MM.1S (cell line): ENCODE results near the gene IL1RAPL1.

Source experiments
- DNase-seq: peaks from one replicate; pipeline ENCODE4 v3.0.0-alpha.2; 2015
- H2AFZ ChIP-seq: fragments of 300-600 bp; sonication (generic); 2 replicates; pipeline ENCODE4 v1.6.0; 2016; ENCODE audit warnings: antibody characterized with exemption, low read length
- H3F3A ChIP-seq: fragments of 300-600 bp; sonication (generic); 2 replicates; pipeline ENCODE4 v1.6.1; 2016; ENCODE audit warnings: mild to moderate bottlenecking, antibody characterized with exemption, low read length, moderate library complexity, mixed read lengths; ENCODE audit not compliant: insufficient read depth
- H3K27ac ChIP-seq: fragments of 300-600 bp; sonication (generic); 2 replicates; pipeline ENCODE4 v1.5.1; 2016; ENCODE audit warnings: mild to moderate bottlenecking, low read length
- H3K27me3 ChIP-seq: fragments of 300-600 bp; sonication (generic); replicated peaks from 2 replicates; pipeline ENCODE4 v1.6.0; 2016; ENCODE audit warnings: low read length; ENCODE audit not compliant: insufficient read depth
- H3K36me3 ChIP-seq: fragments of 300-600 bp; sonication (generic); replicated peaks from 2 replicates; pipeline ENCODE4 v1.6.1; 2016; ENCODE audit warnings: mild to moderate bottlenecking, low read length, mixed read lengths; ENCODE audit not compliant: insufficient read depth
- H3K4me1 ChIP-seq: fragments of 300-600 bp; sonication (generic); 2 replicates; pipeline ENCODE4 v1.6.1; 2016; ENCODE audit warnings: low read length, mixed read lengths
- H3K4me2 ChIP-seq: fragments of 300-600 bp; sonication (generic); 2 replicates; pipeline ENCODE4 v1.6.0; 2016; ENCODE audit warnings: low read depth, low read length
- H3K4me3 ChIP-seq: fragments of 300-600 bp; sonication (generic); 2 replicates; pipeline ENCODE4 v1.5.1; 2016; ENCODE audit warnings: low read length, mixed read lengths
- H3K79me2 ChIP-seq: fragments of 300-600 bp; sonication (generic); 2 replicates; pipeline ENCODE4 v1.6.1; 2016; ENCODE audit warnings: mixed run types, low read length, mixed read lengths
- H3K9ac ChIP-seq: fragments of 300-600 bp; sonication (generic); 2 replicates; pipeline ENCODE4 v1.6.1; 2016; ENCODE audit warnings: low read length, mixed read lengths
- H3K9me2 ChIP-seq: fragments of 300-600 bp; sonication (generic); replicated peaks from 2 replicates; pipeline ENCODE4 v1.6.1; 2016; ENCODE audit warnings: mild to moderate bottlenecking, low read length, mixed read lengths; ENCODE audit not compliant: insufficient read depth
- H3K9me3 ChIP-seq: fragments of 300-600 bp; sonication (generic); replicated peaks from 2 replicates; pipeline ENCODE4 v1.6.1; 2016; ENCODE audit warnings: mild to moderate bottlenecking, low read length, mixed read lengths; ENCODE audit not compliant: insufficient read depth
- H4K20me1 ChIP-seq: fragments of 300-600 bp; sonication (generic); 2 replicates; pipeline ENCODE4 v1.6.1; 2016; ENCODE audit warnings: mild to moderate bottlenecking, low read length, moderate library complexity, mixed read lengths; ENCODE audit not compliant: insufficient read depth
- EZH2 ChIP-seq: fragments of 300-600 bp; sonication (generic); optimal IDR thresholded peaks from 2 replicates; pipeline ENCODE3; 2017; ENCODE audit warnings: low read depth, mild to moderate bottlenecking, antibody characterized with exemption, low read length, mixed read lengths
- EZH2phosphoT487 ChIP-seq: fragments of 300-600 bp; sonication (generic); IDR thresholded peaks from 2 replicates; pipeline ENCODE4 v1.6.1; 2018; ENCODE audit warnings: antibody characterized with exemption, low read length
- TF ChIP-seq, protein P1 (sequence below): fragments of 300-600 bp; sonication (generic); IDR thresholded peaks from 2 replicates; pipeline ENCODE4 v1.5.1; 2016; ENCODE audit warnings: antibody characterized with exemption, low read length, mixed read lengths

Gene IL1RAPL1

DNA sequence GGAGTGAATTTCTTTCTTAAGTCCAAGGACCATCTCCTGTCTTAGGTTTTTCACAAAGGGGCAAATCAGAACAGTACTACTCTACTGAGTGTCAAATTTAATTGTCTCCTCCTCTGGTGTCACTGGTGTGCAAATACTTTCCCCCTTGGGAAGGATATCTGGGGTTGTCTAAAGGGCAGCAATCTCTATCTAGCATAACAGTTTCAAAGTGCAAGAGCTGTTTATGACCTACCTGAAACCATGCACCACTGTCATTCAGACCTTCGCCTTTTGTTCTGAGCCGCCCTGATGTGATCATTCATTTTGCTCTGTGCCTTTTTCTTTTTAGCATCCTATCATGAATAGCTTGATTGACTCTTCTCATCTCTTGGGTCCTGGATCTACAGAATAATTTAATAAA lies 39.3 kb downstream of the IL1RAPL1 start:
- Histone ChIP-seq H3K9ac (no peak overlapping the region), H3K27ac (no peak overlapping the region), H3K4me3 (no peak overlapping the region), H3K27me3 (no peaks in the 10 kb centered on the region), H4K20me1 (no peaks in the 10 kb centered on the region), H3K36me3 (no peaks in the 10 kb centered on the region), H2AFZ (no peak overlapping the region), H3K4me1 (no peaks in the 10 kb centered on the region), H3K9me3 (no peaks in the 10 kb centered on the region), H3F3A (no peaks in the 10 kb centered on the region), H3K79me2 (no peaks in the 10 kb centered on the region), H3K4me2 (no peak overlapping the region), H3K9me2 (no peaks in the 10 kb centered on the region)
- DNase-seq: no peak
- TF ChIP-seq, protein P1, sequence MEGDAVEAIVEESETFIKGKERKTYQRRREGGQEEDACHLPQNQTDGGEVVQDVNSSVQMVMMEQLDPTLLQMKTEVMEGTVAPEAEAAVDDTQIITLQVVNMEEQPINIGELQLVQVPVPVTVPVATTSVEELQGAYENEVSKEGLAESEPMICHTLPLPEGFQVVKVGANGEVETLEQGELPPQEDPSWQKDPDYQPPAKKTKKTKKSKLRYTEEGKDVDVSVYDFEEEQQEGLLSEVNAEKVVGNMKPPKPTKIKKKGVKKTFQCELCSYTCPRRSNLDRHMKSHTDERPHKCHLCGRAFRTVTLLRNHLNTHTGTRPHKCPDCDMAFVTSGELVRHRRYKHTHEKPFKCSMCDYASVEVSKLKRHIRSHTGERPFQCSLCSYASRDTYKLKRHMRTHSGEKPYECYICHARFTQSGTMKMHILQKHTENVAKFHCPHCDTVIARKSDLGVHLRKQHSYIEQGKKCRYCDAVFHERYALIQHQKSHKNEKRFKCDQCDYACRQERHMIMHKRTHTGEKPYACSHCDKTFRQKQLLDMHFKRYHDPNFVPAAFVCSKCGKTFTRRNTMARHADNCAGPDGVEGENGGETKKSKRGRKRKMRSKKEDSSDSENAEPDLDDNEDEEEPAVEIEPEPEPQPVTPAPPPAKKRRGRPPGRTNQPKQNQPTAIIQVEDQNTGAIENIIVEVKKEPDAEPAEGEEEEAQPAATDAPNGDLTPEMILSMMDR: no peak
- TF ChIP-seq EZH2phosphoT487 (no peak), EZH2 (no peak)

- no peak for DNase-seq
- TF ChIP-seq EZH2 (no peak), EZH2phosphoT487 (no peak)
- TF ChIP-seq, protein P1: no peak
- Histone ChIP-seq H3F3A (no peaks in the 10 kb centered on the region), H3K9ac (no peak overlapping the region), H3K27ac (no peak overlapping the region), H3K9me3 (no peaks in the 10 kb centered on the region), H4K20me1 (no peaks in the 10 kb centered on the region), H3K79me2 (no peaks in the 10 kb centered on the region), H3K4me1 (no peaks in the 10 kb centered on the region), H3K4me2 (no peak overlapping the region), H2AFZ (no peak overlapping the region), H3K9me2 (no peaks in the 10 kb centered on the region), H3K4me3 (no peak overlapping the region), H3K36me3 (no peaks in the 10 kb centered on the region), H3K27me3 (no peaks in the 10 kb centered on the region)
Observed at GRCh38 chrX:28628120-28628519, 40.9 kb downstream of the IL1RAPL1 start.

GRCh38 chrX:28638775-28639174 lies 51.5 kb downstream of the IL1RAPL1 start:
- Histone ChIP-seq H3K36me3 (no peaks in the 10 kb centered on the region), H3K4me2 (no peak overlapping the region), H3F3A (no peaks in the 10 kb centered on the region), H3K9ac (no peak overlapping the region), H4K20me1 (no peaks in the 10 kb centered on the region), H3K9me2 (no peaks in the 10 kb centered on the region), H3K27ac (no peak overlapping the region), H3K9me3 (no peaks in the 10 kb centered on the region), H3K79me2 (no peaks in the 10 kb centered on the region), H3K27me3 (no peaks in the 10 kb centered on the region), H3K4me3 (no peak overlapping the region), H2AFZ (no peak overlapping the region), H3K4me1 (no peaks in the 10 kb centered on the region)
- TF ChIP-seq, protein P1: no peak
- TF ChIP-seq EZH2 (no peak), EZH2phosphoT487 (no peak)
- no peak for DNase-seq
